H1 (cell line): ENCODE data around the gene PLA2G4D. TPM values are rescaled to one million over a fixed set of nuclear protein-coding genes. Genes with fewer than 3 reads are reported as not detected.

ENCODE experiments used
- ASH2L ChIP-seq: fragments of 200-600, 300-600 bp; sonication (generic); IDR thresholded peaks from one replicate; pipeline ENCODE4 v1.7.1; 2017; ENCODE audit warnings: low read length
- BCL11A ChIP-seq, 2 experiments: IDR thresholded peaks; one replicate each; pipeline ENCODE4 v1.6.1; 2011; ENCODE audit warnings: low read depth in 2 of 2, low read length in 2 of 2, mild to moderate bottlenecking in 2 of 2
- polyA plus RNA-seq, 7 experiments: library from polyadenylated mRNA; depleted of rRNA in 3 of 7; stranded (reverse) in 5 of 7; unstranded in 2 of 7; fragments of >200 nt in 5 of 7; fragments of 200-250 nt in 2 of 7; gene quantifications; 1 replicate in 5 of 7; 2 replicates in 1 of 7; 4 replicates in 1 of 7; pipeline versions ENCODE4 v1.2.1 to v1.2.3, GENCODE V29; 2011 to 2013; ENCODE audit warnings: missing spikeins in 2 of 7, mixed read lengths in 2 of 7
- total RNA-seq: library from RNA; stranded (reverse); fragmentation: NEBNext Ultra II Directional; extraction: Animal tissue kit (Norgen Biotek cat#: 25700); gene quantifications from 2 replicates; pipeline ENCODE4 v1.2.1, GENCODE V29; 2021

PLA2G4D gene
- total and polyA plus RNA-seq, 2 of the 8 experiments (the other 6 are each of a cell fraction or from before 2014, with no cell fraction given): 0.07 to 0.18 TPM

DNA sequence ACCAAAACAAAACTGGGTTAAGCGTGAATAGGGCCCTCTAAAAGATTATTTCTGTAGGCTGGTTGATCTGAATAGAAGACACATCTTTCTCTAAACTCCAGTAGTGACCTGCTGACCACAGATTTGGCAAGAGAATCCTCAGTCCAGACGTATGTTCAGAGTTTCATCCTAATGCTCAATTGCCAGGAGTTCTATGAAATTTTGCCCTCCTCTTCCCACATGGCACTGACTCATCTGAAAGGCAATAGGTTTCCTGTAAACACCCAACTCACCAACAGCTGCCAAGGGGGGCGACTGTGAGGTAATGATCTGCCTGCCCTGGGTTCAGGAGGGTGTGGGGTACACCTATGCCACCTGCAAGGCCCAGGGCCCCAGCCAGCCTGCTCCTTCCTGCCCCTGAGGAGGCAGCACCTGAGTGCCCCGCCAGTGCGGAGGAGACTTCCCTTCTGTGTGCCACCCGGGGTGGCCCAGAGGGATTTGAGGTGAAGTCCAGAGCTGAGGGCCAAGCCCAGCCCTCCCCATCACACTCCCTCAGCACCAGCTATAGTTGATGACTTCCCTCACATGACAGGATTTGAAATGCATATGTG is 8.4 kb upstream of the PLA2G4D start (continued):
- no peak for TF ChIP-seq BCL11A (IDR thresholded peaks at IDR 0.05; ENCODE audit: low read depth in 2 of 2, low read length in 2 of 2)
- TF ChIP-seq ASH2L: no peak
